IMR-90 (cell line): ENCODE results near the gene HYCC1. TPM values are rescaled to one million over a fixed set of nuclear protein-coding genes. Genes with fewer than 3 reads are reported as not detected.
A peak's percentile ranks its signal among the peaks of the same experiment; 100 is the strongest.

Experiments used
- ATAC-seq: fragments of 200-7000 bp; cut with Tn5 transposase; 2 replicates; pipeline ENCODE4 v1.9.1; 2020; ENCODE audit warnings: low read depth, mild to moderate bottlenecking, moderate library complexity
- BruUV-seq: library from RNA; stranded (reverse); fragments of 400-500 nt; replicated peaks from 2 replicates; lab custom pipeline; 2021; lab: Mats Ljungman, UMichigan
- CTCF ChIA-PET: fragments of 300-600 bp; formaldehyde crosslinking; extraction: SDS; loops from one replicate; lab custom pipeline; 2021; ENCODE audit warnings: antibody characterized with exemption; lab: Yijun Ruan, JAX
- POLR2A ChIA-PET: fragments of 300-600 bp; sonication (Branson Sonifier 250); formaldehyde crosslinking; loops from one replicate; lab custom pipeline; 2022; ENCODE audit warnings: antibody characterized with exemption; ENCODE audit not compliant: unreplicated experiment; lab: Charles Lee
- DNase-seq: peaks from one replicate; pipeline ENCODE4 v3.0.0; 2013
- H2AFZ ChIP-seq: replicated peaks from 2 replicates; pipeline ENCODE3; 2013; ENCODE audit warnings: low read length, mild to moderate bottlenecking; ENCODE audit not compliant: poor library complexity
- H2AK5ac ChIP-seq: 2 replicates; pipeline ENCODE4 v1.6.1; 2013; ENCODE audit warnings: low read depth, low read length, inconsistent platforms
- H2AK9ac ChIP-seq: replicated peaks from 2 replicates; pipeline ENCODE3; 2013; ENCODE audit warnings: mild to moderate bottlenecking, low read depth, low read length, moderate library complexity; ENCODE audit not compliant: poor library complexity
- H2BK120ac ChIP-seq: 2 replicates; pipeline ENCODE4 v1.6.1; 2013; ENCODE audit warnings: low read depth, low read length, inconsistent platforms
- H2BK15ac ChIP-seq: 3 replicates; pipeline ENCODE4 v1.6.1; 2013; ENCODE audit warnings: low read depth, low read length, inconsistent platforms
- H2BK20ac ChIP-seq: 2 replicates; pipeline ENCODE4 v1.6.1; 2013; ENCODE audit warnings: low read depth, mild to moderate bottlenecking, inconsistent platforms, low read length, moderate library complexity
- H2BK5ac ChIP-seq: 2 replicates; pipeline ENCODE4 v1.6.1; 2013; ENCODE audit warnings: mild to moderate bottlenecking, low read depth, low read length, inconsistent platforms; ENCODE audit not compliant: poor library complexity, severe bottlenecking
- H3K14ac ChIP-seq: replicated peaks from 2 replicates; pipeline ENCODE4 v1.6.1; 2013; ENCODE audit warnings: low read depth, low read length, inconsistent platforms
- H3K18ac ChIP-seq: 2 replicates; pipeline ENCODE4 v1.6.1; 2013; ENCODE audit warnings: low read depth, low read length, control low read depth
- H3K23ac ChIP-seq: 2 replicates; pipeline ENCODE4 v1.6.1; 2013; ENCODE audit warnings: low read depth, low read length, inconsistent platforms
- H3K27ac ChIP-seq: 2 replicates; pipeline ENCODE4 v1.5.1; 2013; ENCODE audit warnings: mild to moderate bottlenecking, control low read depth, low read length; ENCODE audit not compliant: insufficient read depth
- H3K27me3 ChIP-seq: 2 replicates; pipeline ENCODE4 v1.6.1; 2013; ENCODE audit warnings: low read length; ENCODE audit not compliant: control insufficient read depth, insufficient read depth
- H3K36me3 ChIP-seq: 2 replicates; pipeline ENCODE4 v1.6.1; 2013; ENCODE audit warnings: low read length, mixed read lengths; ENCODE audit not compliant: control insufficient read depth, insufficient read depth
- H3K4ac ChIP-seq: 2 replicates; pipeline ENCODE4 v1.6.1; 2013; ENCODE audit warnings: low read depth, low read length, inconsistent platforms
- H3K4me1 ChIP-seq: 2 replicates; pipeline ENCODE4 v1.6.1; 2013; ENCODE audit warnings: low read length, mixed read lengths; ENCODE audit not compliant: control insufficient read depth, insufficient read depth
- H3K4me2 ChIP-seq: 2 replicates; pipeline ENCODE4 v1.6.1; 2013; ENCODE audit warnings: low read depth, mild to moderate bottlenecking, control low read depth, low read length, moderate library complexity
- H3K4me3 ChIP-seq: 2 replicates; pipeline ENCODE4 v1.5.1; 2013; ENCODE audit warnings: low read depth, mild to moderate bottlenecking, control low read depth, low read length, moderate library complexity; ENCODE audit not compliant: insufficient read depth
- H3K56ac ChIP-seq: 2 replicates; pipeline ENCODE4 v1.6.1; 2013; ENCODE audit warnings: low read length, inconsistent platforms; ENCODE audit not compliant: insufficient read depth; ENCODE audit errors: extremely low read depth
- H3K79me1 ChIP-seq, 2 experiments: 2 replicates each; pipeline ENCODE4 v1.6.1; 2013; ENCODE audit warnings: low read length in 2 of 2, inconsistent platforms in 1 of 2, low read depth in 1 of 2
- H3K9ac ChIP-seq: 2 replicates; pipeline ENCODE4 v1.6.1; 2013; ENCODE audit warnings: low read depth, low read length, control low read depth
- H3K9me1 ChIP-seq: 2 replicates; pipeline ENCODE4 v1.6.1; 2013; ENCODE audit warnings: low read length, inconsistent platforms; ENCODE audit not compliant: insufficient read depth
- H3K9me3 ChIP-seq: 2 replicates; pipeline ENCODE4 v1.6.1; 2013; ENCODE audit warnings: low read length; ENCODE audit not compliant: control insufficient read depth, insufficient read depth
- H4K20me1 ChIP-seq: 2 replicates; pipeline ENCODE4 v1.6.1; 2013; ENCODE audit warnings: low read length, inconsistent platforms; ENCODE audit not compliant: insufficient read depth
- H4K5ac ChIP-seq: 2 replicates; pipeline ENCODE4 v1.6.1; 2013; ENCODE audit warnings: mild to moderate bottlenecking, low read depth, low read length, control low read depth
- H4K8ac ChIP-seq, 2 experiments: 2 replicates each; pipeline ENCODE4 v1.6.1; 2013; ENCODE audit warnings: low read depth in 2 of 2, low read length in 2 of 2, control low read depth in 1 of 2, inconsistent platforms in 1 of 2
- H4K91ac ChIP-seq: 2 replicates; pipeline ENCODE4 v1.6.1; 2013; ENCODE audit warnings: low read depth, low read length, inconsistent platforms; ENCODE audit not compliant: insufficient read depth
- CEBPB ChIP-seq: IDR thresholded peaks from 2 replicates; pipeline ENCODE4 v1.6.1; 2012; ENCODE audit warnings: low read depth, low read length, improper control_type of control experiment
- CHD1 ChIP-seq: IDR thresholded peaks from 2 replicates; pipeline ENCODE4 v1.6.1; 2012; ENCODE audit warnings: low read depth, low read length, improper control_type of control experiment
- FOS ChIP-seq: fragments of 150-350 bp; IDR thresholded peaks from 2 replicates; pipeline ENCODE4 v1.6.1; 2016; ENCODE audit warnings: low read depth, low read length
- MAFK ChIP-seq: IDR thresholded peaks from 2 replicates; pipeline ENCODE4 v1.6.1; 2012; ENCODE audit warnings: low read depth, low read length, improper control_type of control experiment
- MAZ ChIP-seq: IDR thresholded peaks from 2 replicates; pipeline ENCODE4 v1.6.1; 2012; ENCODE audit warnings: low read depth, mild to moderate bottlenecking, low read length, improper control_type of control experiment, moderate library complexity, borderline replicate concordance
- NFE2L2 ChIP-seq: fragments of 150-350 bp; IDR thresholded peaks from 2 replicates; pipeline ENCODE4 v1.6.1; 2016; ENCODE audit warnings: low read depth, mild to moderate bottlenecking, low read length
- POLR2A ChIP-seq: IDR thresholded peaks from 2 replicates; pipeline ENCODE4 v1.6.1; 2012; ENCODE audit warnings: mild to moderate bottlenecking, low read depth, low read length
- RAD21 ChIP-seq: IDR thresholded peaks from 2 replicates; pipeline ENCODE4 v1.6.1; 2012; ENCODE audit warnings: low read length, improper control_type of control experiment
- RCOR1 ChIP-seq: IDR thresholded peaks from 2 replicates; pipeline ENCODE4 v1.6.1; 2012; ENCODE audit warnings: mild to moderate bottlenecking, low read length, improper control_type of control experiment; ENCODE audit not compliant: insufficient replicate concordance
- RFX5 ChIP-seq: IDR thresholded peaks from 2 replicates; pipeline ENCODE4 v1.8.0; 2012; ENCODE audit warnings: low read depth, mild to moderate bottlenecking, low read length, moderate library complexity
- WGBS, 2 experiments: methylation state at CpG; one replicate each; pipeline versions ENCODE4 v1.1.5 to v1.1.7; 2013; ENCODE audit warnings: missing lambda C conversion rate in 2 of 2; ENCODE audit not compliant: insufficient read length in 1 of 2; ENCODE audit errors: extremely low coverage in 2 of 2; 5-methylcytosine and 5-hydroxymethylcytosine counted together
- dilution Hi-C: fragments of 300-500 bp; cut with HindIII; formaldehyde crosslinking; loops from one replicate; pipeline ENCODE4 v1.14.3; 2018; ENCODE audit warnings: low sequenced_read_pairs; ENCODE audit not compliant: unreplicated experiment
- in situ Hi-C: fragments of 300-500 bp; cut with MboI; formaldehyde crosslinking; loops from 3 replicates; pipeline ENCODE4 v1.14.3; 2019; ENCODE audit warnings: low sequenced_read_pairs, inconsistent platforms, mixed read lengths
- intact Hi-C: fragments of 100-400 bp; cut with micrococcal nuclease; formaldehyde crosslinking; loops from 2 replicates; pipeline ENCODE4 v1.10.0; 2022
- polyA plus RNA-seq, 3 experiments: library from polyadenylated mRNA; depleted of rRNA; stranded (reverse); fragments of >200 nt; gene quantifications; 2 replicates each; pipeline ENCODE4 v1.2.3, GENCODE V29; 2012; ENCODE audit warnings: low replicate concordance in 1 of 3
- total RNA-seq: library from RNA; depleted of rRNA; stranded (reverse); fragments of >200 nt; gene quantifications from 2 replicates; pipeline ENCODE4 v1.2.3, GENCODE V29; 2012
- TF ChIP-seq, protein P1 (sequence below): fragments of 150-350 bp; IDR thresholded peaks from 2 replicates; pipeline ENCODE4 v1.6.1; 2017; ENCODE audit warnings: mild to moderate bottlenecking, antibody characterized with exemption, low read length, low read depth
- TF ChIP-seq, protein P2 (sequence below): fragments of 150-350 bp; IDR thresholded peaks from 2 replicates; pipeline ENCODE4 v1.6.1; 2016; ENCODE audit warnings: low read depth, mild to moderate bottlenecking, low read length, moderate library complexity, borderline replicate concordance
- TF ChIP-seq, protein P3 (sequence below): conservative IDR thresholded peaks from 2 replicates; pipeline ENCODE4 v1.5.1; 2012; ENCODE audit warnings: mild to moderate bottlenecking, low read depth, low read length, improper control_type of control experiment

The HYCC1 gene
- total and polyA plus RNA-seq, 2 of the 4 experiments (the other 2 are of a cell fraction) = 44.1 to 78.3 TPM

DNA sequence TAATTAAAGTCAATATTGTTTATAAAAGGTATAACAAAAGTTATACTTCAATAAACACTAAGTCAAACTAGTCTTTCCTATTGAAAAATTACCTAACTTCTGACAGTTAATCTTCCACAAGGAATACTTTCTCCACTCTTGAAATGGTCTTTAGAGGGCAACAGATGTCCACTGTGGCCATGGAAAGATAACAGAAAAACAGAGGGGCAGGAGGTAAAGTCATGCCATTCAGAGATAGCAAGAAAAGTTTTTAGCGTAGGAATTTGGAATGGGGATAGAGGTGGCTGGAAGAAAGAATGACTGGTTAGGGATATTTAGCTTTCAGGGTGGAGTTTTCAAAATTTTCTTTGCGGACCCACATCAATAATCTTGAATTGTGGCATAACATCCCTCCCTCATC lies 34.7 kb downstream of the HYCC1 start:
- no peak overlapping the region for H3K14ac ChIP-seq
- H3K4ac ChIP-seq = peak overlapping the region; percentile 3; the same call in 1 of the 2 replicates
- intact Hi-C loops = no loop called here
- peaks cover 13 to 56% of the 10 kb centered on the region in 2 experiments for H3K79me1 ChIP-seq
- BruUV-seq = no TSS peak
- no peak overlapping the region for H3K9ac ChIP-seq
- POLR2A ChIA-PET = no interaction called here
- H3K9me1 ChIP-seq = peaks cover 9% of the 10 kb centered on the region
- WGBS, 2 experiments = no CpG with 5 or more reads among the region's 2 CpGs
- no peak overlapping the region for H2BK20ac ChIP-seq
- no peak overlapping the region for H2BK120ac ChIP-seq
- peaks cover 6% of the 10 kb centered on the region for H3K4me1 ChIP-seq
- H2BK15ac ChIP-seq = no peak overlapping the region
- H3K23ac ChIP-seq = no peak overlapping the region
- no peaks in the 10 kb centered on the region for H3K9me3 ChIP-seq
- no peak overlapping the region for H4K91ac ChIP-seq
- no peak overlapping the region for H2AK5ac ChIP-seq
- in situ Hi-C loops = no loop called here
- CTCF ChIA-PET = interaction anchor here (0.5 kb wide), 1 partner anchor 392 kb away, joined by 5 read pairs; no protein-coding TSS in a partner anchor
- peak overlapping the region; percentile 73; the same call in 1 of the 2 replicates for H3K18ac ChIP-seq
- peak overlapping the region; percentile 21 for H2BK5ac ChIP-seq
- DNase-seq = no peak
- H4K5ac ChIP-seq = peak overlapping the region; percentile 47
- dilution Hi-C loops = no loop called here
- ATAC-seq = no peak
- no peak overlapping the region for H3K27ac ChIP-seq
- H4K8ac ChIP-seq = no peak overlapping the region
- no peaks in the 10 kb centered on the region; the same call in 1 of the 2 replicates for H4K20me1 ChIP-seq
- no peak overlapping the region for H3K4me3 ChIP-seq
- TF ChIP-seq RAD21 (no peak), POLR2A (no peak), RCOR1 (no peak), MAZ (no peak), MAFK (no peak), FOS (no peak), RFX5 (no peak), CEBPB (no peak), NFE2L2 (no peak), CHD1 (no peak)
- TF ChIP-seq, protein P1, sequence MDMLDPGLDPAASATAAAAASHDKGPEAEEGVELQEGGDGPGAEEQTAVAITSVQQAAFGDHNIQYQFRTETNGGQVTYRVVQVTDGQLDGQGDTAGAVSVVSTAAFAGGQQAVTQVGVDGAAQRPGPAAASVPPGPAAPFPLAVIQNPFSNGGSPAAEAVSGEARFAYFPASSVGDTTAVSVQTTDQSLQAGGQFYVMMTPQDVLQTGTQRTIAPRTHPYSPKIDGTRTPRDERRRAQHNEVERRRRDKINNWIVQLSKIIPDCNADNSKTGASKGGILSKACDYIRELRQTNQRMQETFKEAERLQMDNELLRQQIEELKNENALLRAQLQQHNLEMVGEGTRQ = no peak
- TF ChIP-seq, protein P2, sequence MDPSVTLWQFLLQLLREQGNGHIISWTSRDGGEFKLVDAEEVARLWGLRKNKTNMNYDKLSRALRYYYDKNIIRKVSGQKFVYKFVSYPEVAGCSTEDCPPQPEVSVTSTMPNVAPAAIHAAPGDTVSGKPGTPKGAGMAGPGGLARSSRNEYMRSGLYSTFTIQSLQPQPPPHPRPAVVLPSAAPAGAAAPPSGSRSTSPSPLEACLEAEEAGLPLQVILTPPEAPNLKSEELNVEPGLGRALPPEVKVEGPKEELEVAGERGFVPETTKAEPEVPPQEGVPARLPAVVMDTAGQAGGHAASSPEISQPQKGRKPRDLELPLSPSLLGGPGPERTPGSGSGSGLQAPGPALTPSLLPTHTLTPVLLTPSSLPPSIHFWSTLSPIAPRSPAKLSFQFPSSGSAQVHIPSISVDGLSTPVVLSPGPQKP = no peak
- TF ChIP-seq, protein P3, sequence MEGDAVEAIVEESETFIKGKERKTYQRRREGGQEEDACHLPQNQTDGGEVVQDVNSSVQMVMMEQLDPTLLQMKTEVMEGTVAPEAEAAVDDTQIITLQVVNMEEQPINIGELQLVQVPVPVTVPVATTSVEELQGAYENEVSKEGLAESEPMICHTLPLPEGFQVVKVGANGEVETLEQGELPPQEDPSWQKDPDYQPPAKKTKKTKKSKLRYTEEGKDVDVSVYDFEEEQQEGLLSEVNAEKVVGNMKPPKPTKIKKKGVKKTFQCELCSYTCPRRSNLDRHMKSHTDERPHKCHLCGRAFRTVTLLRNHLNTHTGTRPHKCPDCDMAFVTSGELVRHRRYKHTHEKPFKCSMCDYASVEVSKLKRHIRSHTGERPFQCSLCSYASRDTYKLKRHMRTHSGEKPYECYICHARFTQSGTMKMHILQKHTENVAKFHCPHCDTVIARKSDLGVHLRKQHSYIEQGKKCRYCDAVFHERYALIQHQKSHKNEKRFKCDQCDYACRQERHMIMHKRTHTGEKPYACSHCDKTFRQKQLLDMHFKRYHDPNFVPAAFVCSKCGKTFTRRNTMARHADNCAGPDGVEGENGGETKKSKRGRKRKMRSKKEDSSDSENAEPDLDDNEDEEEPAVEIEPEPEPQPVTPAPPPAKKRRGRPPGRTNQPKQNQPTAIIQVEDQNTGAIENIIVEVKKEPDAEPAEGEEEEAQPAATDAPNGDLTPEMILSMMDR = no peak
- H3K27me3 ChIP-seq = no peaks in the 10 kb centered on the region
- H3K56ac ChIP-seq = no peak overlapping the region
- no peak overlapping the region for H2AFZ ChIP-seq
- H3K36me3 ChIP-seq = peaks cover 16% of the 10 kb centered on the region
- no peak overlapping the region for H3K4me2 ChIP-seq
- no peak overlapping the region for H2AK9ac ChIP-seq
